ENCODE results near the gene FGF11. TPM values are rescaled to one million over a fixed set of nuclear protein-coding genes. Genes with fewer than 3 reads are reported as not detected.
A peak's percentile ranks its signal among the peaks of the same experiment; 100 is the strongest.

The FGF11 gene
- total RNA-seq, 2 experiments from 2014 or later, result 1.5 to 1.7 TPM

DNA sequence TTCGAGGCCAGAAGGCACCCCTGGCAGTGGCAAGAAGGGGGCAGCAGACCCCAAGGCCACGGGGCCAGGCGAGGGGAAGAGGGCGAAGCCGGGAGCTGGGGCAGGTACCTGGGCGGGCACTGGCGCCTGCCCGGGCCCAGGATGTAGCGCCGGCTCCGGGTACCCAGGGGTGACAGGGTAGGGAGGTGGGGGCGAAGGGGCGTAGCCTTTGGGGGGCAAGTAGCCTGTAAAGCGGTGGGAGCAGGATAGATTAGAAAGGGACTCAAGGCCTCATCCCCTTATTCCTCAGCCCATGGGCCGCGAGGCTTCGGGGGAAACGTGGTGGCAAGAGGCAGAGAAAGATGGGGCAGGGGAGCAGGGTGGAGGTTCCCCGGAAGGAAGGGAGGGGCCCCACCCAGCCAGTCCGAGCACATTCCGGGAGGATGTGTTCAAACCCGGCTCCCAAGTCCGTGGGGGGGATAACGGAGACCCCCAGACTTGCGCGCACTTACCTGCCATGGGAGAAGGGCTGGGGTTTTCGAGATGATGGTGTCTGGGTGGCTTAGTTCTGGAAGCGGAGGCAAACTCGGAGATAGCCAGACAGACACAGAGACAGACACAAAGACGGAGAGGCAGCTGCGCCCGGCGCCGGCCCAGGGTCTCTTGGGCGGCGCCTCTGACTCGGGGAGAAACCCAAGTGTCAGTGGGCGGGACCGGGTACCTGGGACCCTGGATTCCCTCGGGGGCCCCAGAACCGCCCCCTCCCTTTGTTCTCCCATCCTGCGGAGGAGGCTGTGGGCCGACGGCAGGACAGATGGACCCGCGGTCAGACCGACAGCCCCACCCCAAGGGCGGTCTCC, 45.5 kb upstream of the FGF11 start:
- H3K9me3 ChIP-seq (ENCODE audit: control insufficient read depth in 1 of 2, insufficient read depth in 1 of 2, low read length in 2 of 2), result no peaks in the 10 kb centered on the region
- TF ChIP-seq CTCF (IDR thresholded peaks at IDR 0.05), result no peak
- peak in 12 of 14 experiments; percentile 44 to 91 (median 65) for DNase-seq
- Mint-ChIP-seq H3K36me3 (ENCODE audit: low read depth) (peaks cover 48% of the 10 kb centered on the region), H3K4me1 (ENCODE audit: low read depth) (peaks cover 36% of the 10 kb centered on the region), H3K9me3 (no peaks in the 10 kb centered on the region), H3K27me3 (no peaks in the 10 kb centered on the region), H3K4me3 (peak overlapping the region; percentile 96), H3K27ac (peak overlapping the region; percentile 94)
- H3K27ac ChIP-seq (ENCODE audit: low read depth in 1 of 2, low read length in 2 of 2), result peak overlapping the region; percentile 68 to 79
- peaks cover 39% of the 10 kb centered on the region for H3K36me3 ChIP-seq (ENCODE audit: insufficient read depth, low read length)
- ChIA-PET POLR2A (interaction anchor here (0.8 to 2.9 kb wide), 6 partner anchors 9 to 294 kb away, joined by 3 to 31 read pairs (median 8); partner anchors contain the start of genes ACAP1, CHRNB1, TMEM102 and TMEM256), CTCF (interaction anchor here (1.1 to 1.8 kb wide), 4 partner anchors 10 to 43 kb away, joined by 4 to 10 read pairs (median 7); partner anchors contain the start of gene TMEM256)
- no peaks in the 10 kb centered on the region for H3K27me3 ChIP-seq (ENCODE audit: control insufficient read depth in 1 of 2, insufficient read depth in 2 of 2, low read length in 2 of 2)
- ATAC-seq (ENCODE audit: poor library complexity), result peak; percentile 69
- peaks cover 49% of the 10 kb centered on the region for H3K4me1 ChIP-seq (ENCODE audit: insufficient read depth, low read length)
- peak overlapping the region; percentile 82 for H3K4me3 ChIP-seq (ENCODE audit: low read length)
- intact Hi-C loops (cut with DNase I, micrococcal nuclease), result loop anchor here (1.0 to 5.0 kb wide), 3 partner anchors 10 to 38 kb away; partner anchors contain the start of gene TMEM256 (in 2 of the 2)

- intact Hi-C loops (cut with DNase I, micrococcal nuclease), result loop anchor here (1.0 to 5.0 kb wide), 4 partner anchors 10 to 93 kb away; partner anchors contain the start of gene TMEM256 (in 2 of the 2)
Observed at GRCh38 chr17:7394452-7395191, 44.7 kb upstream of the FGF11 start, which contains the start of gene PLSCR3. Gene PLSCR3, minus strand, starts transcription at chr17:7394525. Its CDS starts 415 bp downstream, at chr17:7394110.

More at GRCh38 chr17:7394452-7395191, 44.7 kb upstream of the FGF11 start, which contains the start of gene PLSCR3:
- no peaks in the 10 kb centered on the region for H3K9me3 ChIP-seq (ENCODE audit: control insufficient read depth in 1 of 2, insufficient read depth in 1 of 2, low read length in 2 of 2)
- peaks cover 48% of the 10 kb centered on the region for H3K4me1 ChIP-seq (ENCODE audit: insufficient read depth, low read length)
- TF ChIP-seq CTCF (IDR thresholded peaks at IDR 0.05), result peak; percentile 20
- Mint-ChIP-seq H3K36me3 (ENCODE audit: low read depth) (peaks cover 40% of the 10 kb centered on the region), H3K9me3 (no peaks in the 10 kb centered on the region), H3K27me3 (no peaks in the 10 kb centered on the region), H3K4me3 (peak within 1 kb of the TSS; percentile 96), H3K27ac (peak within 1 kb of the TSS; percentile 94), H3K4me1 (ENCODE audit: low read depth) (peaks cover 37% of the 10 kb centered on the region)
- H3K27ac ChIP-seq (ENCODE audit: low read depth in 1 of 2, low read length in 2 of 2), result peak within 1 kb of the TSS; percentile 68 to 79
- H3K27me3 ChIP-seq (ENCODE audit: control insufficient read depth in 1 of 2, insufficient read depth in 2 of 2, low read length in 2 of 2), result no peaks in the 10 kb centered on the region
- peak; percentile 56 to 90 (median 80) for DNase-seq
- H3K36me3 ChIP-seq (ENCODE audit: insufficient read depth, low read length), result peaks cover 32% of the 10 kb centered on the region
- H3K4me3 ChIP-seq (ENCODE audit: low read length), result peak within 1 kb of the TSS; percentile 82
- ATAC-seq (ENCODE audit: poor library complexity), result peak; percentile 87
- POLR2A ChIA-PET, result interaction anchor here (0.8 to 2.9 kb wide), 7 partner anchors 9 to 293 kb away, joined by 3 to 31 read pairs (median 6); partner anchors contain the start of genes ACAP1, CHRNB1, TMEM102 and TMEM256
- CTCF ChIA-PET, result interaction anchor here (0.9 to 1.8 kb wide), 5 partner anchors 9 to 42 kb away, joined by 4 to 10 read pairs (median 6); partner anchors contain the start of gene TMEM256
